GM23338 (cell line): Measurements from ENCODE around the gene PICK1. TPM values are rescaled to one million over a fixed set of nuclear protein-coding genes. Genes with fewer than 3 reads are reported as not detected.

Source experiments
- ATAC-seq: fragments of 200-7000 bp; cut with Tn5 transposase; 3 replicates; pipeline ENCODE4 v1.9.1; 2020
- DNase-seq: peaks from one replicate; pipeline ENCODE4 v3.0.0-alpha.2; 2015; ENCODE audit warnings: low spot score
- H2AFZ ChIP-seq: fragments of 200-600 bp; sonication (generic); 2 replicates; pipeline ENCODE4 v1.8.0; 2016; ENCODE audit warnings: antibody characterized with exemption, mild to moderate bottlenecking, moderate library complexity
- H3F3A ChIP-seq: fragments of 200-600 bp; sonication (generic); replicated peaks from 2 replicates; pipeline ENCODE4 v1.8.0; 2017; ENCODE audit warnings: antibody characterized with exemption, mixed run types, low read depth
- H3K27ac ChIP-seq: fragments of 200-600 bp; sonication (generic); 2 replicates; pipeline ENCODE4 v1.6.1; 2016; ENCODE audit warnings: low read depth
- H3K27me3 ChIP-seq: fragments of 200-600 bp; sonication (generic); 2 replicates; pipeline ENCODE4 v1.8.0; 2016; ENCODE audit warnings: mild to moderate bottlenecking, mixed run types, moderate library complexity; ENCODE audit not compliant: insufficient read depth
- H3K36me3 ChIP-seq: fragments of 200-600 bp; sonication (generic); 2 replicates; pipeline ENCODE4 v1.8.0; 2016; ENCODE audit warnings: mild to moderate bottlenecking; ENCODE audit not compliant: insufficient read depth
- H3K4me1 ChIP-seq: fragments of 200-600 bp; sonication (generic); 2 replicates; pipeline ENCODE4 v1.8.0; 2016; ENCODE audit warnings: mild to moderate bottlenecking, moderate library complexity; ENCODE audit not compliant: insufficient read depth
- H3K4me2 ChIP-seq: fragments of 200-600 bp; sonication (generic); 2 replicates; pipeline ENCODE4 v1.7.1; 2017; ENCODE audit warnings: mixed run types
- H3K4me3 ChIP-seq: fragments of 200-600 bp; sonication (generic); 2 replicates; pipeline ENCODE4 v1.6.1; 2016; ENCODE audit warnings: mixed run types
- H3K79me2 ChIP-seq: fragments of 200-600 bp; sonication (generic); replicated peaks from 2 replicates; pipeline ENCODE4 v1.8.0; 2017; ENCODE audit warnings: mild to moderate bottlenecking; ENCODE audit not compliant: insufficient read depth
- H3K9me2 ChIP-seq: fragments of 200-600 bp; sonication (generic); 2 replicates; pipeline ENCODE4 v1.8.0; 2017; ENCODE audit not compliant: insufficient read depth
- H4K20me1 ChIP-seq: fragments of 200-600 bp; sonication (generic); replicated peaks from 2 replicates; pipeline ENCODE4 v1.8.0; 2017; ENCODE audit warnings: mild to moderate bottlenecking; ENCODE audit not compliant: insufficient read depth
- H3K27ac Mint-ChIP-seq: 2 replicates; pipeline ENCODE4 v1.8.0; 2020; ENCODE audit warnings: inconsistent platforms, mild to moderate bottlenecking, moderate library complexity, mixed read lengths
- H3K27me3 Mint-ChIP-seq: 3 replicates; pipeline ENCODE4 v1.8.0; 2022; ENCODE audit warnings: low read depth, mild to moderate bottlenecking, moderate library complexity, mixed read lengths, inconsistent platforms; ENCODE audit not compliant: insufficient read depth, poor library complexity
- H3K36me3 Mint-ChIP-seq: 3 replicates; pipeline ENCODE4 v1.8.0; 2021; ENCODE audit warnings: low read depth, mild to moderate bottlenecking, inconsistent platforms, moderate library complexity, mixed read lengths
- H3K4me1 Mint-ChIP-seq: 3 replicates; pipeline ENCODE4 v1.8.0; 2020; ENCODE audit warnings: mild to moderate bottlenecking, inconsistent platforms, mixed read lengths
- H3K4me3 Mint-ChIP-seq: 3 replicates; pipeline ENCODE4 v1.8.0; 2021; ENCODE audit warnings: moderate library complexity, mild to moderate bottlenecking, inconsistent platforms, mixed read lengths
- H3K9me3 Mint-ChIP-seq: 3 replicates; pipeline ENCODE4 v1.8.0; 2020; ENCODE audit warnings: moderate library complexity, mild to moderate bottlenecking, inconsistent platforms, mixed read lengths
- CREB1 ChIP-seq: fragments of 250-450 bp; sonication (Bioruptor Pico); IDR thresholded peaks from 2 replicates; pipeline ENCODE4 v1.5.0; 2020; ENCODE audit warnings: low read depth, mild to moderate bottlenecking, moderate library complexity
- EZH2 ChIP-seq: fragments of 200-600 bp; sonication (generic); IDR thresholded peaks from one replicate; pipeline ENCODE4 v1.8.0; 2017; ENCODE audit warnings: antibody characterized with exemption, mild to moderate bottlenecking, low read depth; ENCODE audit not compliant: unreplicated experiment
- EZH2phosphoT487 ChIP-seq: fragments of 200-600 bp; sonication (generic); IDR thresholded peaks from one replicate; pipeline ENCODE4 v1.8.1; 2018; ENCODE audit warnings: antibody characterized with exemption; ENCODE audit not compliant: unreplicated experiment
- JUNB ChIP-seq: IDR thresholded peaks from one replicate; pipeline ENCODE4 v1.6.1; 2016; ENCODE audit warnings: antibody characterized with exemption; ENCODE audit not compliant: unreplicated experiment
- NANOG ChIP-seq: IDR thresholded peaks from 2 replicates; pipeline ENCODE4 v1.6.1; 2016; ENCODE audit warnings: antibody characterized with exemption, borderline replicate concordance
- POLR2AphosphoS5 ChIP-seq: IDR thresholded peaks from 2 replicates; pipeline ENCODE4 v1.6.1; 2016; ENCODE audit warnings: antibody characterized with exemption, low read depth
- STAT1 ChIP-seq: IDR thresholded peaks from one replicate; pipeline ENCODE4 v1.6.1; 2016; ENCODE audit warnings: antibody characterized with exemption; ENCODE audit not compliant: unreplicated experiment
- ZNF114 ChIP-seq: fragments of 250-450 bp; sonication (Bioruptor Pico); IDR thresholded peaks from 2 replicates; pipeline ENCODE4 v1.5.0; 2020; ENCODE audit warnings: mild to moderate bottlenecking, moderate library complexity
- ZNF331 ChIP-seq: fragments of 250-450 bp; sonication (Bioruptor Pico); IDR thresholded peaks from 2 replicates; pipeline ENCODE4 v1.5.0; 2020; ENCODE audit warnings: low read depth, mild to moderate bottlenecking, moderate library complexity
- polyA plus RNA-seq: library from polyadenylated mRNA; unstranded; fragments of >200 nt; fragmentation: Nextera tagmentation; extraction: Ambion mirVana; gene quantifications from 2 replicates; pipeline ENCODE4 v1.2.1, GENCODE V29; 2016
- total RNA-seq: library from RNA; depleted of rRNA; stranded (reverse); fragments of >200 nt; shearing (Covaris generic); gene quantifications from 2 replicates; pipeline ENCODE4 v1.2.3, GENCODE V29; 2014
- TF ChIP-seq, protein P1 (sequence below): fragments of 250-450 bp; sonication (Bioruptor Pico); IDR thresholded peaks from 2 replicates; pipeline ENCODE4 v1.5.0; 2020; ENCODE audit warnings: mild to moderate bottlenecking, moderate library complexity
- TF ChIP-seq, protein P2 (sequence below): IDR thresholded peaks from 2 replicates; pipeline ENCODE4 v1.6.1; 2016; ENCODE audit warnings: antibody characterized with exemption
- TF ChIP-seq, protein P3 (sequence below), 2 experiments: fragments of 200-600 bp in 1 of 2; sonication (generic) in 1 of 2; conservative IDR thresholded peaks; 2 replicates each; pipeline versions ENCODE4 v1.5.1 to v1.6.1; 2016 to 2017; ENCODE audit warnings: antibody characterized with exemption in 2 of 2, low read depth in 2 of 2, mild to moderate bottlenecking in 2 of 2, moderate library complexity in 1 of 2
- TF ChIP-seq, protein P4 (sequence below): IDR thresholded peaks from one replicate; pipeline ENCODE4 v1.6.1; 2018; ENCODE audit warnings: antibody characterized with exemption; ENCODE audit not compliant: unreplicated experiment

Gene PICK1
- total and polyA plus RNA-seq, 2 experiments from 2014 or later: 15.9 to 28.3 TPM

DNA sequence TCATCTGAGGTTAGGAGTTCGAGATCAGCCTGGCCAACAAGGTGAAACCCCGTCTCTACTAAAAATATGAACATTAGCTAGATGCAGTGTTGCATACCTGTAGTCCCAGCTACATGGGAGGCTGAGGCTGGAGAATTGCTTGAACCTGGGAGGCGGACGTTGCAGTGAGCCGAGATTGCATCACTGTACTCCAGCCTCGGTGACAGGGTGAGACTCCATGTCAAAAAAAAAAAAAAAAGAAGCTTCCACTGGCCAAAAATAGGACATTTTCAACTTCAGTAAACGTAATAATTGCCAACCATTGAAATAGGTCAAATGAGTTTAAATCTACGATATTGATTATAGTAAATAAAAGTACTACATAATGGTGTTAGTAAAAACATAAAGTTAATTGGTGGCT lies 46.4 kb downstream of the PICK1 start:
- Histone ChIP-seq H3K79me2 (no peaks in the 10 kb centered on the region), H3K4me2 (no peak overlapping the region), H2AFZ (no peak overlapping the region), H4K20me1 (no peaks in the 10 kb centered on the region), H3K27ac (no peak overlapping the region), H3K4me3 (no peak overlapping the region), H3F3A (no peaks in the 10 kb centered on the region), H3K9me2 (no peaks in the 10 kb centered on the region), H3K36me3 (no peaks in the 10 kb centered on the region), H3K4me1 (no peaks in the 10 kb centered on the region), H3K27me3 (no peaks in the 10 kb centered on the region)
- H3K27me3 Mint-ChIP-seq: peaks cover 9% of the 10 kb centered on the region
- peaks cover 2% of the 10 kb centered on the region; the same call in 2 of the 3 replicates for H3K4me1 Mint-ChIP-seq
- H3K4me3 Mint-ChIP-seq: no peak overlapping the region
- TF ChIP-seq, protein P1, sequence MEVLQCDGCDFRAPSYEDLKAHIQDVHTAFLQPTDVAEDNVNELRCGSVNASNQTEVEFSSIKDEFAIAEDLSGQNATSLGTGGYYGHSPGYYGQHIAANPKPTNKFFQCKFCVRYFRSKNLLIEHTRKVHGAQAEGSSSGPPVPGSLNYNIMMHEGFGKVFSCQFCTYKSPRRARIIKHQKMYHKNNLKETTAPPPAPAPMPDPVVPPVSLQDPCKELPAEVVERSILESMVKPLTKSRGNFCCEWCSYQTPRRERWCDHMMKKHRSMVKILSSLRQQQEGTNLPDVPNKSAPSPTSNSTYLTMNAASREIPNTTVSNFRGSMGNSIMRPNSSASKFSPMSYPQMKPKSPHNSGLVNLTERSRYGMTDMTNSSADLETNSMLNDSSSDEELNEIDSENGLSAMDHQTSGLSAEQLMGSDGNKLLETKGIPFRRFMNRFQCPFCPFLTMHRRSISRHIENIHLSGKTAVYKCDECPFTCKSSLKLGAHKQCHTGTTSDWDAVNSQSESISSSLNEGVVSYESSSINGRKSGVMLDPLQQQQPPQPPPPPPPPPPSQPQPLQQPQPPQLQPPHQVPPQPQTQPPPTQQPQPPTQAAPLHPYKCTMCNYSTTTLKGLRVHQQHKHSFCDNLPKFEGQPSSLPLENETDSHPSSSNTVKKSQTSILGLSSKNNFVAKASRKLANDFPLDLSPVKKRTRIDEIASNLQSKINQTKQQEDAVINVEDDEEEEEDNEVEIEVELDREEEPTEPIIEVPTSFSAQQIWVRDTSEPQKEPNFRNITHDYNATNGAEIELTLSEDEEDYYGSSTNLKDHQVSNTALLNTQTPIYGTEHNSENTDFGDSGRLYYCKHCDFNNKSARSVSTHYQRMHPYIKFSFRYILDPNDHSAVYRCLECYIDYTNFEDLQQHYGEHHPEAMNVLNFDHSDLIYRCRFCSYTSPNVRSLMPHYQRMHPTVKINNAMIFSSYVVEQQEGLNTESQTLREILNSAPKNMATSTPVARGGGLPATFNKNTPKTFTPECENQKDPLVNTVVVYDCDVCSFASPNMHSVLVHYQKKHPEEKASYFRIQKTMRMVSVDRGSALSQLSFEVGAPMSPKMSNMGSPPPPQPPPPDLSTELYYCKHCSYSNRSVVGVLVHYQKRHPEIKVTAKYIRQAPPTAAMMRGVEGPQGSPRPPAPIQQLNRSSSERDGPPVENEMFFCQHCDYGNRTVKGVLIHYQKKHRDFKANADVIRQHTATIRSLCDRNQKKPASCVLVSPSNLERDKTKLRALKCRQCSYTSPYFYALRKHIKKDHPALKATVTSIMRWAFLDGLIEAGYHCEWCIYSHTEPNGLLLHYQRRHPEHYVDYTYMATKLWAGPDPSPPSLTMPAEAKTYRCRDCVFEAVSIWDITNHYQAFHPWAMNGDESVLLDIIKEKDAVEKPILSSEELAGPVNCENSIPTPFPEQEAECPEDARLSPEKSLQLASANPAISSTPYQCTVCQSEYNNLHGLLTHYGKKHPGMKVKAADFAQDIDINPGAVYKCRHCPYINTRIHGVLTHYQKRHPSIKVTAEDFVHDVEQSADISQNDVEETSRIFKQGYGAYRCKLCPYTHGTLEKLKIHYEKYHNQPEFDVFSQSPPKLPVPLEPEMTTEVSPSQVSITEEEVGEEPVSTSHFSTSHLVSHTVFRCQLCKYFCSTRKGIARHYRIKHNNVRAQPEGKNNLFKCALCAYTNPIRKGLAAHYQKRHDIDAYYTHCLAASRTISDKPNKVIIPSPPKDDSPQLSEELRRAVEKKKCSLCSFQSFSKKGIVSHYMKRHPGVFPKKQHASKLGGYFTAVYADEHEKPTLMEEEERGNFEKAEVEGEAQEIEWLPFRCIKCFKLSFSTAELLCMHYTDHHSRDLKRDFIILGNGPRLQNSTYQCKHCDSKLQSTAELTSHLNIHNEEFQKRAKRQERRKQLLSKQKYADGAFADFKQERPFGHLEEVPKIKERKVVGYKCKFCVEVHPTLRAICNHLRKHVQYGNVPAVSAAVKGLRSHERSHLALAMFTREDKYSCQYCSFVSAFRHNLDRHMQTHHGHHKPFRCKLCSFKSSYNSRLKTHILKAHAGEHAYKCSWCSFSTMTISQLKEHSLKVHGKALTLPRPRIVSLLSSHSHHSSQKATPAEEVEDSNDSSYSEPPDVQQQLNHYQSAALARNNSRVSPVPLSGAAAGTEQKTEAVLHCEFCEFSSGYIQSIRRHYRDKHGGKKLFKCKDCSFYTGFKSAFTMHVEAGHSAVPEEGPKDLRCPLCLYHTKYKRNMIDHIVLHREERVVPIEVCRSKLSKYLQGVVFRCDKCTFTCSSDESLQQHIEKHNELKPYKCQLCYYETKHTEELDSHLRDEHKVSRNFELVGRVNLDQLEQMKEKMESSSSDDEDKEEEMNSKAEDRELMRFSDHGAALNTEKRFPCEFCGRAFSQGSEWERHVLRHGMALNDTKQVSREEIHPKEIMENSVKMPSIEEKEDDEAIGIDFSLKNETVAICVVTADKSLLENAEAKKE (CRISPR knock-in tag): no peak
- TF ChIP-seq EZH2 (no peak), POLR2AphosphoS5 (no peak), EZH2phosphoT487 (no peak), CREB1 (CRISPR knock-in tag) (no peak), ZNF114 (no peak), NANOG (no peak), STAT1 (no peak), JUNB (no peak), ZNF331 (no peak)
- TF ChIP-seq, protein P2, sequence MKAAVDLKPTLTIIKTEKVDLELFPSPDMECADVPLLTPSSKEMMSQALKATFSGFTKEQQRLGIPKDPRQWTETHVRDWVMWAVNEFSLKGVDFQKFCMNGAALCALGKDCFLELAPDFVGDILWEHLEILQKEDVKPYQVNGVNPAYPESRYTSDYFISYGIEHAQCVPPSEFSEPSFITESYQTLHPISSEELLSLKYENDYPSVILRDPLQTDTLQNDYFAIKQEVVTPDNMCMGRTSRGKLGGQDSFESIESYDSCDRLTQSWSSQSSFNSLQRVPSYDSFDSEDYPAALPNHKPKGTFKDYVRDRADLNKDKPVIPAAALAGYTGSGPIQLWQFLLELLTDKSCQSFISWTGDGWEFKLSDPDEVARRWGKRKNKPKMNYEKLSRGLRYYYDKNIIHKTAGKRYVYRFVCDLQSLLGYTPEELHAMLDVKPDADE: no peak
- TF ChIP-seq, protein P3, sequence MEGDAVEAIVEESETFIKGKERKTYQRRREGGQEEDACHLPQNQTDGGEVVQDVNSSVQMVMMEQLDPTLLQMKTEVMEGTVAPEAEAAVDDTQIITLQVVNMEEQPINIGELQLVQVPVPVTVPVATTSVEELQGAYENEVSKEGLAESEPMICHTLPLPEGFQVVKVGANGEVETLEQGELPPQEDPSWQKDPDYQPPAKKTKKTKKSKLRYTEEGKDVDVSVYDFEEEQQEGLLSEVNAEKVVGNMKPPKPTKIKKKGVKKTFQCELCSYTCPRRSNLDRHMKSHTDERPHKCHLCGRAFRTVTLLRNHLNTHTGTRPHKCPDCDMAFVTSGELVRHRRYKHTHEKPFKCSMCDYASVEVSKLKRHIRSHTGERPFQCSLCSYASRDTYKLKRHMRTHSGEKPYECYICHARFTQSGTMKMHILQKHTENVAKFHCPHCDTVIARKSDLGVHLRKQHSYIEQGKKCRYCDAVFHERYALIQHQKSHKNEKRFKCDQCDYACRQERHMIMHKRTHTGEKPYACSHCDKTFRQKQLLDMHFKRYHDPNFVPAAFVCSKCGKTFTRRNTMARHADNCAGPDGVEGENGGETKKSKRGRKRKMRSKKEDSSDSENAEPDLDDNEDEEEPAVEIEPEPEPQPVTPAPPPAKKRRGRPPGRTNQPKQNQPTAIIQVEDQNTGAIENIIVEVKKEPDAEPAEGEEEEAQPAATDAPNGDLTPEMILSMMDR (conservative IDR thresholded peaks at IDR 0.05; ENCODE audit: low read depth in 2 of 2): no peak
- TF ChIP-seq, protein P4, sequence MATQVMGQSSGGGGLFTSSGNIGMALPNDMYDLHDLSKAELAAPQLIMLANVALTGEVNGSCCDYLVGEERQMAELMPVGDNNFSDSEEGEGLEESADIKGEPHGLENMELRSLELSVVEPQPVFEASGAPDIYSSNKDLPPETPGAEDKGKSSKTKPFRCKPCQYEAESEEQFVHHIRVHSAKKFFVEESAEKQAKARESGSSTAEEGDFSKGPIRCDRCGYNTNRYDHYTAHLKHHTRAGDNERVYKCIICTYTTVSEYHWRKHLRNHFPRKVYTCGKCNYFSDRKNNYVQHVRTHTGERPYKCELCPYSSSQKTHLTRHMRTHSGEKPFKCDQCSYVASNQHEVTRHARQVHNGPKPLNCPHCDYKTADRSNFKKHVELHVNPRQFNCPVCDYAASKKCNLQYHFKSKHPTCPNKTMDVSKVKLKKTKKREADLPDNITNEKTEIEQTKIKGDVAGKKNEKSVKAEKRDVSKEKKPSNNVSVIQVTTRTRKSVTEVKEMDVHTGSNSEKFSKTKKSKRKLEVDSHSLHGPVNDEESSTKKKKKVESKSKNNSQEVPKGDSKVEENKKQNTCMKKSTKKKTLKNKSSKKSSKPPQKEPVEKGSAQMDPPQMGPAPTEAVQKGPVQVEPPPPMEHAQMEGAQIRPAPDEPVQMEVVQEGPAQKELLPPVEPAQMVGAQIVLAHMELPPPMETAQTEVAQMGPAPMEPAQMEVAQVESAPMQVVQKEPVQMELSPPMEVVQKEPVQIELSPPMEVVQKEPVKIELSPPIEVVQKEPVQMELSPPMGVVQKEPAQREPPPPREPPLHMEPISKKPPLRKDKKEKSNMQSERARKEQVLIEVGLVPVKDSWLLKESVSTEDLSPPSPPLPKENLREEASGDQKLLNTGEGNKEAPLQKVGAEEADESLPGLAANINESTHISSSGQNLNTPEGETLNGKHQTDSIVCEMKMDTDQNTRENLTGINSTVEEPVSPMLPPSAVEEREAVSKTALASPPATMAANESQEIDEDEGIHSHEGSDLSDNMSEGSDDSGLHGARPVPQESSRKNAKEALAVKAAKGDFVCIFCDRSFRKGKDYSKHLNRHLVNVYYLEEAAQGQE: no peak
- ATAC-seq (no peak), DNase-seq (no peak)
- no peaks in the 10 kb centered on the region for H3K36me3 Mint-ChIP-seq
- no peaks in the 10 kb centered on the region for H3K9me3 Mint-ChIP-seq
- H3K27ac Mint-ChIP-seq: peak overlapping the region; percentile 3; the same call in 1 of the 2 replicates
